GM23338 (cell line): ENCODE results near the gene KCNMA1. TPM values are rescaled to one million over a fixed set of nuclear protein-coding genes. Genes with fewer than 3 reads are reported as not detected.

Source experiments
- ATAC-seq: fragments of 200-7000 bp; cut with Tn5 transposase; 3 replicates; pipeline ENCODE4 v1.9.1; 2020
- DNase-seq: peaks from one replicate; pipeline ENCODE4 v3.0.0-alpha.2; 2015; ENCODE audit warnings: low spot score
- H2AFZ ChIP-seq: fragments of 200-600 bp; sonication (generic); 2 replicates; pipeline ENCODE4 v1.8.0; 2016; ENCODE audit warnings: antibody characterized with exemption, mild to moderate bottlenecking, moderate library complexity
- H3F3A ChIP-seq: fragments of 200-600 bp; sonication (generic); replicated peaks from 2 replicates; pipeline ENCODE4 v1.8.0; 2017; ENCODE audit warnings: antibody characterized with exemption, mixed run types, low read depth
- H3K27ac ChIP-seq: fragments of 200-600 bp; sonication (generic); 2 replicates; pipeline ENCODE4 v1.6.1; 2016; ENCODE audit warnings: low read depth
- H3K27me3 ChIP-seq: fragments of 200-600 bp; sonication (generic); 2 replicates; pipeline ENCODE4 v1.8.0; 2016; ENCODE audit warnings: mild to moderate bottlenecking, mixed run types, moderate library complexity; ENCODE audit not compliant: insufficient read depth
- H3K36me3 ChIP-seq: fragments of 200-600 bp; sonication (generic); 2 replicates; pipeline ENCODE4 v1.8.0; 2016; ENCODE audit warnings: mild to moderate bottlenecking; ENCODE audit not compliant: insufficient read depth
- H3K4me1 ChIP-seq: fragments of 200-600 bp; sonication (generic); 2 replicates; pipeline ENCODE4 v1.8.0; 2016; ENCODE audit warnings: mild to moderate bottlenecking, moderate library complexity; ENCODE audit not compliant: insufficient read depth
- H3K4me2 ChIP-seq: fragments of 200-600 bp; sonication (generic); 2 replicates; pipeline ENCODE4 v1.7.1; 2017; ENCODE audit warnings: mixed run types
- H3K4me3 ChIP-seq: fragments of 200-600 bp; sonication (generic); 2 replicates; pipeline ENCODE4 v1.6.1; 2016; ENCODE audit warnings: mixed run types
- H3K79me2 ChIP-seq: fragments of 200-600 bp; sonication (generic); replicated peaks from 2 replicates; pipeline ENCODE4 v1.8.0; 2017; ENCODE audit warnings: mild to moderate bottlenecking; ENCODE audit not compliant: insufficient read depth
- H3K9me2 ChIP-seq: fragments of 200-600 bp; sonication (generic); 2 replicates; pipeline ENCODE4 v1.8.0; 2017; ENCODE audit not compliant: insufficient read depth
- H4K20me1 ChIP-seq: fragments of 200-600 bp; sonication (generic); replicated peaks from 2 replicates; pipeline ENCODE4 v1.8.0; 2017; ENCODE audit warnings: mild to moderate bottlenecking; ENCODE audit not compliant: insufficient read depth
- H3K27ac Mint-ChIP-seq: 2 replicates; pipeline ENCODE4 v1.8.0; 2020; ENCODE audit warnings: inconsistent platforms, mild to moderate bottlenecking, moderate library complexity, mixed read lengths
- H3K27me3 Mint-ChIP-seq: 3 replicates; pipeline ENCODE4 v1.8.0; 2022; ENCODE audit warnings: low read depth, mild to moderate bottlenecking, moderate library complexity, mixed read lengths, inconsistent platforms; ENCODE audit not compliant: insufficient read depth, poor library complexity
- H3K36me3 Mint-ChIP-seq: 3 replicates; pipeline ENCODE4 v1.8.0; 2021; ENCODE audit warnings: low read depth, mild to moderate bottlenecking, inconsistent platforms, moderate library complexity, mixed read lengths
- H3K4me1 Mint-ChIP-seq: 3 replicates; pipeline ENCODE4 v1.8.0; 2020; ENCODE audit warnings: mild to moderate bottlenecking, inconsistent platforms, mixed read lengths
- H3K4me3 Mint-ChIP-seq: 3 replicates; pipeline ENCODE4 v1.8.0; 2021; ENCODE audit warnings: moderate library complexity, mild to moderate bottlenecking, inconsistent platforms, mixed read lengths
- H3K9me3 Mint-ChIP-seq: 3 replicates; pipeline ENCODE4 v1.8.0; 2020; ENCODE audit warnings: moderate library complexity, mild to moderate bottlenecking, inconsistent platforms, mixed read lengths
- CREB1 ChIP-seq: fragments of 250-450 bp; sonication (Bioruptor Pico); IDR thresholded peaks from 2 replicates; pipeline ENCODE4 v1.5.0; 2020; ENCODE audit warnings: low read depth, mild to moderate bottlenecking, moderate library complexity
- EZH2 ChIP-seq: fragments of 200-600 bp; sonication (generic); IDR thresholded peaks from one replicate; pipeline ENCODE4 v1.8.0; 2017; ENCODE audit warnings: antibody characterized with exemption, mild to moderate bottlenecking, low read depth; ENCODE audit not compliant: unreplicated experiment
- EZH2phosphoT487 ChIP-seq: fragments of 200-600 bp; sonication (generic); IDR thresholded peaks from one replicate; pipeline ENCODE4 v1.8.1; 2018; ENCODE audit warnings: antibody characterized with exemption; ENCODE audit not compliant: unreplicated experiment
- JUNB ChIP-seq: IDR thresholded peaks from one replicate; pipeline ENCODE4 v1.6.1; 2016; ENCODE audit warnings: antibody characterized with exemption; ENCODE audit not compliant: unreplicated experiment
- NANOG ChIP-seq: IDR thresholded peaks from 2 replicates; pipeline ENCODE4 v1.6.1; 2016; ENCODE audit warnings: antibody characterized with exemption, borderline replicate concordance
- POLR2AphosphoS5 ChIP-seq: IDR thresholded peaks from 2 replicates; pipeline ENCODE4 v1.6.1; 2016; ENCODE audit warnings: antibody characterized with exemption, low read depth
- STAT1 ChIP-seq: IDR thresholded peaks from one replicate; pipeline ENCODE4 v1.6.1; 2016; ENCODE audit warnings: antibody characterized with exemption; ENCODE audit not compliant: unreplicated experiment
- ZNF114 ChIP-seq: fragments of 250-450 bp; sonication (Bioruptor Pico); IDR thresholded peaks from 2 replicates; pipeline ENCODE4 v1.5.0; 2020; ENCODE audit warnings: mild to moderate bottlenecking, moderate library complexity
- ZNF331 ChIP-seq: fragments of 250-450 bp; sonication (Bioruptor Pico); IDR thresholded peaks from 2 replicates; pipeline ENCODE4 v1.5.0; 2020; ENCODE audit warnings: low read depth, mild to moderate bottlenecking, moderate library complexity
- polyA plus RNA-seq: library from polyadenylated mRNA; unstranded; fragments of >200 nt; fragmentation: Nextera tagmentation; extraction: Ambion mirVana; gene quantifications from 2 replicates; pipeline ENCODE4 v1.2.1, GENCODE V29; 2016
- total RNA-seq: library from RNA; depleted of rRNA; stranded (reverse); fragments of >200 nt; shearing (Covaris generic); gene quantifications from 2 replicates; pipeline ENCODE4 v1.2.3, GENCODE V29; 2014
- TF ChIP-seq, protein P1 (sequence below), 2 experiments: fragments of 200-600 bp in 1 of 2; sonication (generic) in 1 of 2; conservative IDR thresholded peaks; 2 replicates each; pipeline versions ENCODE4 v1.5.1 to v1.6.1; 2016 to 2017; ENCODE audit warnings: antibody characterized with exemption in 2 of 2, low read depth in 2 of 2, mild to moderate bottlenecking in 2 of 2, moderate library complexity in 1 of 2
- TF ChIP-seq, protein P2 (sequence below): IDR thresholded peaks from 2 replicates; pipeline ENCODE4 v1.6.1; 2016; ENCODE audit warnings: antibody characterized with exemption
- TF ChIP-seq, protein P3 (sequence below): fragments of 250-450 bp; sonication (Bioruptor Pico); IDR thresholded peaks from 2 replicates; pipeline ENCODE4 v1.5.0; 2020; ENCODE audit warnings: mild to moderate bottlenecking, moderate library complexity
- TF ChIP-seq, protein P4 (sequence below): IDR thresholded peaks from one replicate; pipeline ENCODE4 v1.6.1; 2018; ENCODE audit warnings: antibody characterized with exemption; ENCODE audit not compliant: unreplicated experiment

KCNMA1 gene
- total and polyA plus RNA-seq, 2 experiments from 2014 or later, result 8.2 to 9.0 TPM

DNA sequence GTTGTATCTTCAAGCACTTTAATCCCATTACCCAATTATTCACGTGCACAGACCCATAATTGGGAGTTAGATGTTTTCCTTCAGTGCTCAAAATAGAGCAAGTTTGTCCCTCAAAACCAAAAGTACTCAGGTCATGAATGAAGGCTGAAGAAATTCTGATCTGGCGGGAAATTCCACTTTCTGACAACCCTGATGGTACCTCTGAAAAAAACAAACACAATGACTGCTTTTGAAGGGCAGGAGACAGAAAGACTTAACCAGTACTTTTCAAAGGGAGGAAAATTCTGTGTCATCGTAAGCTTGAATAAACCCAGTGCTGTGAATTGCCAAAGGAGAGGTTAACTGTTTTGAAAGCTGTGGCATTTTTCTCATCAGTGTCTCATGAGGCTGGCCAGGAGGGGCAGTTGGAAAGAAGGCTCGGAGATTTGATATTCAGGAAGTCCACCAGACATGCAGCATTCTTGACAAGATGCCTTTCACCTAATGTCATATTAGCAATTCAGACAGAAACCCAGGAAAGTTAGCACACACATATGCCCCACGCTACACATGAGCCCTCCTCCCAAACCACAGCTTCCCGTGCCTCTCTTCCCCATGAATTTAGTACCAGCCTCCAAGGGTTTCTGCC, 347.0 kb downstream of the KCNMA1 start:
- no peaks in the 10 kb centered on the region for H3K36me3 ChIP-seq
- H3K4me2 ChIP-seq, result peak overlapping the region; percentile 48; the same call in 1 of the 2 replicates
- no peak overlapping the region for H3K27ac ChIP-seq
- no peak for ATAC-seq
- no peaks in the 10 kb centered on the region for H3F3A ChIP-seq
- Mint-ChIP-seq H3K9me3 (no peaks in the 10 kb centered on the region), H3K36me3 (no peaks in the 10 kb centered on the region; the same call in 2 of the 3 replicates), H3K27me3 (peaks cover 5% of the 10 kb centered on the region), H3K27ac (no peak overlapping the region), H3K4me3 (no peak overlapping the region), H3K4me1 (peaks cover 59% of the 10 kb centered on the region)
- H4K20me1 ChIP-seq, result no peaks in the 10 kb centered on the region
- peaks cover 58% of the 10 kb centered on the region for H3K4me1 ChIP-seq
- H3K4me3 ChIP-seq, result no peak overlapping the region
- no peak for DNase-seq
- H3K9me2 ChIP-seq, result peaks cover 10% of the 10 kb centered on the region; the same call in 1 of the 2 replicates
- TF ChIP-seq, protein P1, sequence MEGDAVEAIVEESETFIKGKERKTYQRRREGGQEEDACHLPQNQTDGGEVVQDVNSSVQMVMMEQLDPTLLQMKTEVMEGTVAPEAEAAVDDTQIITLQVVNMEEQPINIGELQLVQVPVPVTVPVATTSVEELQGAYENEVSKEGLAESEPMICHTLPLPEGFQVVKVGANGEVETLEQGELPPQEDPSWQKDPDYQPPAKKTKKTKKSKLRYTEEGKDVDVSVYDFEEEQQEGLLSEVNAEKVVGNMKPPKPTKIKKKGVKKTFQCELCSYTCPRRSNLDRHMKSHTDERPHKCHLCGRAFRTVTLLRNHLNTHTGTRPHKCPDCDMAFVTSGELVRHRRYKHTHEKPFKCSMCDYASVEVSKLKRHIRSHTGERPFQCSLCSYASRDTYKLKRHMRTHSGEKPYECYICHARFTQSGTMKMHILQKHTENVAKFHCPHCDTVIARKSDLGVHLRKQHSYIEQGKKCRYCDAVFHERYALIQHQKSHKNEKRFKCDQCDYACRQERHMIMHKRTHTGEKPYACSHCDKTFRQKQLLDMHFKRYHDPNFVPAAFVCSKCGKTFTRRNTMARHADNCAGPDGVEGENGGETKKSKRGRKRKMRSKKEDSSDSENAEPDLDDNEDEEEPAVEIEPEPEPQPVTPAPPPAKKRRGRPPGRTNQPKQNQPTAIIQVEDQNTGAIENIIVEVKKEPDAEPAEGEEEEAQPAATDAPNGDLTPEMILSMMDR (conservative IDR thresholded peaks at IDR 0.05; ENCODE audit: low read depth in 2 of 2), result no peak
- TF ChIP-seq NANOG (no peak), EZH2phosphoT487 (no peak), ZNF331 (CRISPR knock-in tag) (no peak), ZNF114 (CRISPR knock-in tag) (no peak), EZH2 (no peak), POLR2AphosphoS5 (no peak), CREB1 (CRISPR knock-in tag) (no peak), JUNB (no peak), STAT1 (no peak)
- TF ChIP-seq, protein P2, sequence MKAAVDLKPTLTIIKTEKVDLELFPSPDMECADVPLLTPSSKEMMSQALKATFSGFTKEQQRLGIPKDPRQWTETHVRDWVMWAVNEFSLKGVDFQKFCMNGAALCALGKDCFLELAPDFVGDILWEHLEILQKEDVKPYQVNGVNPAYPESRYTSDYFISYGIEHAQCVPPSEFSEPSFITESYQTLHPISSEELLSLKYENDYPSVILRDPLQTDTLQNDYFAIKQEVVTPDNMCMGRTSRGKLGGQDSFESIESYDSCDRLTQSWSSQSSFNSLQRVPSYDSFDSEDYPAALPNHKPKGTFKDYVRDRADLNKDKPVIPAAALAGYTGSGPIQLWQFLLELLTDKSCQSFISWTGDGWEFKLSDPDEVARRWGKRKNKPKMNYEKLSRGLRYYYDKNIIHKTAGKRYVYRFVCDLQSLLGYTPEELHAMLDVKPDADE, result no peak
- TF ChIP-seq, protein P3, sequence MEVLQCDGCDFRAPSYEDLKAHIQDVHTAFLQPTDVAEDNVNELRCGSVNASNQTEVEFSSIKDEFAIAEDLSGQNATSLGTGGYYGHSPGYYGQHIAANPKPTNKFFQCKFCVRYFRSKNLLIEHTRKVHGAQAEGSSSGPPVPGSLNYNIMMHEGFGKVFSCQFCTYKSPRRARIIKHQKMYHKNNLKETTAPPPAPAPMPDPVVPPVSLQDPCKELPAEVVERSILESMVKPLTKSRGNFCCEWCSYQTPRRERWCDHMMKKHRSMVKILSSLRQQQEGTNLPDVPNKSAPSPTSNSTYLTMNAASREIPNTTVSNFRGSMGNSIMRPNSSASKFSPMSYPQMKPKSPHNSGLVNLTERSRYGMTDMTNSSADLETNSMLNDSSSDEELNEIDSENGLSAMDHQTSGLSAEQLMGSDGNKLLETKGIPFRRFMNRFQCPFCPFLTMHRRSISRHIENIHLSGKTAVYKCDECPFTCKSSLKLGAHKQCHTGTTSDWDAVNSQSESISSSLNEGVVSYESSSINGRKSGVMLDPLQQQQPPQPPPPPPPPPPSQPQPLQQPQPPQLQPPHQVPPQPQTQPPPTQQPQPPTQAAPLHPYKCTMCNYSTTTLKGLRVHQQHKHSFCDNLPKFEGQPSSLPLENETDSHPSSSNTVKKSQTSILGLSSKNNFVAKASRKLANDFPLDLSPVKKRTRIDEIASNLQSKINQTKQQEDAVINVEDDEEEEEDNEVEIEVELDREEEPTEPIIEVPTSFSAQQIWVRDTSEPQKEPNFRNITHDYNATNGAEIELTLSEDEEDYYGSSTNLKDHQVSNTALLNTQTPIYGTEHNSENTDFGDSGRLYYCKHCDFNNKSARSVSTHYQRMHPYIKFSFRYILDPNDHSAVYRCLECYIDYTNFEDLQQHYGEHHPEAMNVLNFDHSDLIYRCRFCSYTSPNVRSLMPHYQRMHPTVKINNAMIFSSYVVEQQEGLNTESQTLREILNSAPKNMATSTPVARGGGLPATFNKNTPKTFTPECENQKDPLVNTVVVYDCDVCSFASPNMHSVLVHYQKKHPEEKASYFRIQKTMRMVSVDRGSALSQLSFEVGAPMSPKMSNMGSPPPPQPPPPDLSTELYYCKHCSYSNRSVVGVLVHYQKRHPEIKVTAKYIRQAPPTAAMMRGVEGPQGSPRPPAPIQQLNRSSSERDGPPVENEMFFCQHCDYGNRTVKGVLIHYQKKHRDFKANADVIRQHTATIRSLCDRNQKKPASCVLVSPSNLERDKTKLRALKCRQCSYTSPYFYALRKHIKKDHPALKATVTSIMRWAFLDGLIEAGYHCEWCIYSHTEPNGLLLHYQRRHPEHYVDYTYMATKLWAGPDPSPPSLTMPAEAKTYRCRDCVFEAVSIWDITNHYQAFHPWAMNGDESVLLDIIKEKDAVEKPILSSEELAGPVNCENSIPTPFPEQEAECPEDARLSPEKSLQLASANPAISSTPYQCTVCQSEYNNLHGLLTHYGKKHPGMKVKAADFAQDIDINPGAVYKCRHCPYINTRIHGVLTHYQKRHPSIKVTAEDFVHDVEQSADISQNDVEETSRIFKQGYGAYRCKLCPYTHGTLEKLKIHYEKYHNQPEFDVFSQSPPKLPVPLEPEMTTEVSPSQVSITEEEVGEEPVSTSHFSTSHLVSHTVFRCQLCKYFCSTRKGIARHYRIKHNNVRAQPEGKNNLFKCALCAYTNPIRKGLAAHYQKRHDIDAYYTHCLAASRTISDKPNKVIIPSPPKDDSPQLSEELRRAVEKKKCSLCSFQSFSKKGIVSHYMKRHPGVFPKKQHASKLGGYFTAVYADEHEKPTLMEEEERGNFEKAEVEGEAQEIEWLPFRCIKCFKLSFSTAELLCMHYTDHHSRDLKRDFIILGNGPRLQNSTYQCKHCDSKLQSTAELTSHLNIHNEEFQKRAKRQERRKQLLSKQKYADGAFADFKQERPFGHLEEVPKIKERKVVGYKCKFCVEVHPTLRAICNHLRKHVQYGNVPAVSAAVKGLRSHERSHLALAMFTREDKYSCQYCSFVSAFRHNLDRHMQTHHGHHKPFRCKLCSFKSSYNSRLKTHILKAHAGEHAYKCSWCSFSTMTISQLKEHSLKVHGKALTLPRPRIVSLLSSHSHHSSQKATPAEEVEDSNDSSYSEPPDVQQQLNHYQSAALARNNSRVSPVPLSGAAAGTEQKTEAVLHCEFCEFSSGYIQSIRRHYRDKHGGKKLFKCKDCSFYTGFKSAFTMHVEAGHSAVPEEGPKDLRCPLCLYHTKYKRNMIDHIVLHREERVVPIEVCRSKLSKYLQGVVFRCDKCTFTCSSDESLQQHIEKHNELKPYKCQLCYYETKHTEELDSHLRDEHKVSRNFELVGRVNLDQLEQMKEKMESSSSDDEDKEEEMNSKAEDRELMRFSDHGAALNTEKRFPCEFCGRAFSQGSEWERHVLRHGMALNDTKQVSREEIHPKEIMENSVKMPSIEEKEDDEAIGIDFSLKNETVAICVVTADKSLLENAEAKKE (CRISPR knock-in tag), result no peak
- TF ChIP-seq, protein P4, sequence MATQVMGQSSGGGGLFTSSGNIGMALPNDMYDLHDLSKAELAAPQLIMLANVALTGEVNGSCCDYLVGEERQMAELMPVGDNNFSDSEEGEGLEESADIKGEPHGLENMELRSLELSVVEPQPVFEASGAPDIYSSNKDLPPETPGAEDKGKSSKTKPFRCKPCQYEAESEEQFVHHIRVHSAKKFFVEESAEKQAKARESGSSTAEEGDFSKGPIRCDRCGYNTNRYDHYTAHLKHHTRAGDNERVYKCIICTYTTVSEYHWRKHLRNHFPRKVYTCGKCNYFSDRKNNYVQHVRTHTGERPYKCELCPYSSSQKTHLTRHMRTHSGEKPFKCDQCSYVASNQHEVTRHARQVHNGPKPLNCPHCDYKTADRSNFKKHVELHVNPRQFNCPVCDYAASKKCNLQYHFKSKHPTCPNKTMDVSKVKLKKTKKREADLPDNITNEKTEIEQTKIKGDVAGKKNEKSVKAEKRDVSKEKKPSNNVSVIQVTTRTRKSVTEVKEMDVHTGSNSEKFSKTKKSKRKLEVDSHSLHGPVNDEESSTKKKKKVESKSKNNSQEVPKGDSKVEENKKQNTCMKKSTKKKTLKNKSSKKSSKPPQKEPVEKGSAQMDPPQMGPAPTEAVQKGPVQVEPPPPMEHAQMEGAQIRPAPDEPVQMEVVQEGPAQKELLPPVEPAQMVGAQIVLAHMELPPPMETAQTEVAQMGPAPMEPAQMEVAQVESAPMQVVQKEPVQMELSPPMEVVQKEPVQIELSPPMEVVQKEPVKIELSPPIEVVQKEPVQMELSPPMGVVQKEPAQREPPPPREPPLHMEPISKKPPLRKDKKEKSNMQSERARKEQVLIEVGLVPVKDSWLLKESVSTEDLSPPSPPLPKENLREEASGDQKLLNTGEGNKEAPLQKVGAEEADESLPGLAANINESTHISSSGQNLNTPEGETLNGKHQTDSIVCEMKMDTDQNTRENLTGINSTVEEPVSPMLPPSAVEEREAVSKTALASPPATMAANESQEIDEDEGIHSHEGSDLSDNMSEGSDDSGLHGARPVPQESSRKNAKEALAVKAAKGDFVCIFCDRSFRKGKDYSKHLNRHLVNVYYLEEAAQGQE, result no peak
- no peak overlapping the region for H2AFZ ChIP-seq
- no peaks in the 10 kb centered on the region for H3K27me3 ChIP-seq
- no peaks in the 10 kb centered on the region for H3K79me2 ChIP-seq
